GM19238 (cell line): ENCODE results near the gene TAF10.

ENCODE experiments used
- DNase-seq: peaks from one replicate; pipeline ENCODE4 v3.0.0; 2011; ENCODE audit warnings: low spot score; ENCODE audit not compliant: insufficient read length

The TAF10 gene

GRCh38 chr11:6583584-6583983, 28.4 kb downstream of the TAF10 start:
- no peak for DNase-seq

GRCh38 chr11:6579681-6580080, 32.3 kb downstream of the TAF10 start:
- no peak for DNase-seq

- no peak for DNase-seq
Measured at GRCh38 chr11:6578134-6578533, 33.9 kb downstream of the TAF10 start.

- DNase-seq = no peak
Measured at GRCh38 chr11:6576471-6577373, 35.3 kb downstream of the TAF10 start.

- no peak for DNase-seq
Measured at GRCh38 chr11:6574816-6575715, 37.0 kb downstream of the TAF10 start.

GRCh38 chr11:6572215-6572614, 39.8 kb downstream of the TAF10 start:
- DNase-seq = no peak

GRCh38 chr11:6571434-6572008, 40.5 kb downstream of the TAF10 start:
- no peak for DNase-seq

- no peak for DNase-seq
Measured at GRCh38 chr11:6570691-6571427, 41.2 kb downstream of the TAF10 start.

GRCh38 chr11:6569706-6570105, 42.3 kb downstream of the TAF10 start:
- no peak for DNase-seq

- no peak for DNase-seq
Measured at GRCh38 chr11:6568191-6568918, 43.7 kb downstream of the TAF10 start.

- no peak for DNase-seq
Measured at GRCh38 chr11:6567371-6567745, 44.7 kb downstream of the TAF10 start.

- no peak for DNase-seq
Measured at GRCh38 chr11:6566704-6567370, 45.2 kb downstream of the TAF10 start.

GRCh38 chr11:6565988-6566703, 45.9 kb downstream of the TAF10 start:
- no peak for DNase-seq

GRCh38 chr11:6565325-6565724, 46.7 kb downstream of the TAF10 start:
- no peak for DNase-seq

GRCh38 chr11:6563667-6564066, 48.3 kb downstream of the TAF10 start:
- no peak for DNase-seq

GRCh38 chr11:6563121-6563619, 48.8 kb downstream of the TAF10 start:
- DNase-seq = no peak

GRCh38 chr11:6561288-6561687, 50.7 kb downstream of the TAF10 start:
- no peak for DNase-seq
